Heart left ventricle (tissue), 16 donors: Measurements from ENCODE around the gene NSUN2. TPM values are rescaled to one million over a fixed set of nuclear protein-coding genes. Genes with fewer than 3 reads are reported as not detected.

ENCODE experiments used
- ATAC-seq, 4 donors: fragments of 200-7000 bp; cut with Tn5 transposase; one replicate each; pipeline ENCODE4 v1.9.1; 2020 to 2022; ENCODE audit warnings: moderate library complexity in 4 of 4, mild to moderate bottlenecking in 3 of 4, moderate number of reproducible peaks in 1 of 4
- DNase-seq, 5 donors: peaks; one replicate each; pipeline ENCODE4 v3.0.0-alpha.2; 2020
- H3K27ac ChIP-seq, 12 donors: fragments of 200-600 bp; sonication (generic) in 4 of 12; one replicate each; pipeline versions ENCODE4 v1.5.0 to v1.8.0; 2016 to 2022; ENCODE audit warnings: mild to moderate bottlenecking in 2 of 12
- H3K27me3 ChIP-seq, 9 donors: fragments of 200-600 bp; sonication (generic) in 2 of 9; one replicate each; pipeline versions ENCODE4 v1.5.1 to v1.8.0; 2016 to 2022; ENCODE audit warnings: mild to moderate bottlenecking in 3 of 9
- H3K36me3 ChIP-seq, 9 donors: fragments of 200-600 bp; sonication (generic) in 2 of 9; one replicate each; pipeline versions ENCODE4 v1.5.0 to v1.8.0; 2018 to 2022; ENCODE audit warnings: mild to moderate bottlenecking in 2 of 9
- H3K4me1 ChIP-seq, 12 donors: fragments of 200-600 bp; sonication (generic) in 4 of 12; one replicate each; pipeline versions ENCODE4 v1.5.0 to v1.8.0; 2016 to 2022; ENCODE audit warnings: mild to moderate bottlenecking in 3 of 12
- H3K4me3 ChIP-seq, 12 donors: fragments of 200-600 bp; sonication (generic) in 4 of 12; one replicate each; pipeline versions ENCODE4 v1.5.0 to v1.8.0; 2017 to 2022; ENCODE audit warnings: mild to moderate bottlenecking in 9 of 12, moderate library complexity in 4 of 12
- H3K9me3 ChIP-seq, 12 donors: fragments of 200-600 bp; sonication (generic) in 4 of 12; one replicate each; pipeline versions ENCODE4 v1.5.0 to v1.8.0; 2016 to 2022; ENCODE audit warnings: mild to moderate bottlenecking in 1 of 12
- POLR2A ChIP-seq, 2 donors: fragments of 450-650 bp; IDR thresholded peaks; one replicate each; pipeline ENCODE4 v1.6.1; 2017; ENCODE audit warnings: antibody characterized with exemption in 2 of 2, mild to moderate bottlenecking in 2 of 2, moderate library complexity in 2 of 2
- WGBS, 4 donors: extraction: QIAGEN DNeasy Blood & Tissue Kit in 2 of 4; methylation state at CpG; one replicate each; pipeline versions ENCODE4 v1.1.5 to v1.1.7; 2013 to 2018; 5-methylcytosine and 5-hydroxymethylcytosine counted together
- intact Hi-C, 10 donors: fragments of 100-400 bp; cut with DNase I; formaldehyde crosslinking; loops; one replicate each; pipeline versions ENCODE4 v1.11.1 to v1.14.2; 2022
- polyA plus RNA-seq, 2 donors: library from polyadenylated mRNA; stranded (reverse); fragments of 200-250 nt; gene quantifications; one replicate each; pipeline ENCODE4 v1.2.3, GENCODE V29; 2013
- total RNA-seq, 9 donors: library from RNA; depleted of rRNA in 2 of 9; stranded (reverse); fragments of >200 nt in 2 of 9; fragmentation: NEBNext Ultra II Directional in 3 of 9; extraction: Animal tissue kit (Norgen Biotek cat#: 25700) in 3 of 9; gene quantifications; one replicate each; pipeline versions ENCODE4 v1.1.0 to v1.2.4, GENCODE V29; 2016 to 2023
- TF ChIP-seq, protein P1 (sequence below), 12 donors: fragments of 200-600 bp; sonication (generic) in 4 of 12; IDR thresholded peaks; one replicate each; pipeline versions ENCODE4 v1.5.0 to v1.8.0; 2018 to 2022; ENCODE audit warnings: antibody characterized with exemption in 12 of 12, mild to moderate bottlenecking in 5 of 12
- donor health status: ischemic (EF 13 %, LVEDD 7.1; RV severe dilation, severe dysfunction).
- donor health status: healthy with polysubstance abuse.
- donor health status: DM: no; HTN: yes; CAD: no.
- donor health status: DM: no; HTN: no; CAD: no.
- donor health status: ischemic (EF 25% LVEDD 6.9; RV normal size, moderate dysfunction).
- donor health status: ischemic (EF 25% LVEDD 5.7; RV mildly dilated, moderate dysfunction).
- donor health status: healthy.
- donor health status: DM: yes; HTN: yes; CAD: no.
- donor health status: ischemic (EF 35%, LVEDD 5.7; RV mildly dilated, moderate dysfunction).
- donor health status: nonischemic (EF 11% LVEDD 7.7; RV severe dilation, severe dysfunction).
- donor health status: DM: yes; HTN: yes; CAD: no.
- donor health status: PGD.
- donor health status: ischemic (EF 29% LVEDD 5.4; RV normal size, mild dysfunction).
- donor health status: nonischemic (EF 23%, LVEDD 6.1; RV moderate dilation, normal function).

NSUN2 gene
- total and polyA plus RNA-seq, 11 donors, result 21.9 to 42.7 (median 34.0) TPM

DNA sequence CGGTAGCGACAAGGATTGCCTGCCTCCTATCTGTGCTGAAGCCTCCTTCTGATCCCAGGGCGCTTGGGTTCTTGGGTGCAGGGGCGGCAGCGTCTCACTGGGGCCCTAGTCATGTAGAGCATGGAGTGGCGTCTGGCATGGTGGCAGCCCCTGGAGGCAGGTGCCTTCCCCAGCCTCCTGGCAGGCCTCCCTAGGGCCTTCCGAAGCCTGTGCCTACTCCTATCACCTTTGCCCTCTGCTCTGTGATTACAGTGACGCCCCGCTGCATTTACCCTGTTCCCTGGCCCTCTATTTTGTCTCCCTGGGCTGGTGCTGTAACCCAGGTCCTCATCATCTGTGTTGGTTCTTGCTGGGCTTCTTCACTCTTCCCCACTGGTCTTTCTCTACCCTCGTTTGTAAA, 4.2 kb upstream of the NSUN2 start:
- intact Hi-C loops, result loop anchor here in 4 of 10 donors (5.0 to 10.0 kb wide), 4 partner anchors 65 to 262 kb away; partner anchors contain the start of genes MED10 (in 1 of the 4) and TENT4A (in 1 of the 4)
- TF ChIP-seq POLR2A (IDR thresholded peaks at IDR 0.05), result no peak
- TF ChIP-seq, protein P1, sequence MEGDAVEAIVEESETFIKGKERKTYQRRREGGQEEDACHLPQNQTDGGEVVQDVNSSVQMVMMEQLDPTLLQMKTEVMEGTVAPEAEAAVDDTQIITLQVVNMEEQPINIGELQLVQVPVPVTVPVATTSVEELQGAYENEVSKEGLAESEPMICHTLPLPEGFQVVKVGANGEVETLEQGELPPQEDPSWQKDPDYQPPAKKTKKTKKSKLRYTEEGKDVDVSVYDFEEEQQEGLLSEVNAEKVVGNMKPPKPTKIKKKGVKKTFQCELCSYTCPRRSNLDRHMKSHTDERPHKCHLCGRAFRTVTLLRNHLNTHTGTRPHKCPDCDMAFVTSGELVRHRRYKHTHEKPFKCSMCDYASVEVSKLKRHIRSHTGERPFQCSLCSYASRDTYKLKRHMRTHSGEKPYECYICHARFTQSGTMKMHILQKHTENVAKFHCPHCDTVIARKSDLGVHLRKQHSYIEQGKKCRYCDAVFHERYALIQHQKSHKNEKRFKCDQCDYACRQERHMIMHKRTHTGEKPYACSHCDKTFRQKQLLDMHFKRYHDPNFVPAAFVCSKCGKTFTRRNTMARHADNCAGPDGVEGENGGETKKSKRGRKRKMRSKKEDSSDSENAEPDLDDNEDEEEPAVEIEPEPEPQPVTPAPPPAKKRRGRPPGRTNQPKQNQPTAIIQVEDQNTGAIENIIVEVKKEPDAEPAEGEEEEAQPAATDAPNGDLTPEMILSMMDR (IDR thresholded peaks at IDR 0.05), result no peak
- DNase-seq, result no peak
- peaks cover 0 to 22% (median 11%) of the 10 kb centered on the region in 12 donors for H3K4me1 ChIP-seq
- no peak overlapping the region for H3K27ac ChIP-seq
- WGBS, 4 donors, result 88 to 96% (median 93%) methylated on average over 10 of the region's 10 CpGs
- H3K9me3 ChIP-seq, result no peaks in the 10 kb centered on the region
- H3K36me3 ChIP-seq, result no peaks in the 10 kb centered on the region
- ATAC-seq, result no peak
- H3K27me3 ChIP-seq, result no peaks in the 10 kb centered on the region
- H3K4me3 ChIP-seq, result no peak overlapping the region

DNA sequence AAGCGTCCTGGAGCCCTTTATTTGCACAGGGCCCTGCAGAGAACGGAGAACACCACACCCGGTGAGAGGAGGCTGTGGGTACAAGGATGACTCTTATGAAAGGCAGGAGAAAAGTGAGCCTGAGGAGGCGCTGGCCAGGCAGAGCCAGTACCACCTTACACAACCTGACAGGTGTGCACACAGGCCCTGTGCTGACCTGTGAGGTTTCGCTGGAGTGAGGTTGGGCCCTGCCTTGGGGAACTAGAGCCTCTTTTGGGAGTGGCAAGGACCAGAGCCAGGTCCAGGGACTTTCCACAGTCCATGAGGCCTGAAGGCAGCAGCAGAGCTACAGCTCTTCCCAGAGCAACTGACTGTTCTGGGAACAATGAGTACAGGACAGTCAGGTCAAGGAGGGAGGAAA, 3.4 kb upstream of the NSUN2 start:
- peaks cover 0 to 4% (median 3%) of the 10 kb centered on the region in 9 donors for H3K36me3 ChIP-seq
- WGBS, 4 donors, result 58 to 93% (median 91%) methylated on average over 5 of the region's 5 CpGs
- intact Hi-C loops, result loop anchor here in 4 of 10 donors (5.0 to 10.0 kb wide), 4 partner anchors 66 to 261 kb away; partner anchors contain the start of genes MED10 (in 1 of the 4) and TENT4A (in 1 of the 4)

DNA sequence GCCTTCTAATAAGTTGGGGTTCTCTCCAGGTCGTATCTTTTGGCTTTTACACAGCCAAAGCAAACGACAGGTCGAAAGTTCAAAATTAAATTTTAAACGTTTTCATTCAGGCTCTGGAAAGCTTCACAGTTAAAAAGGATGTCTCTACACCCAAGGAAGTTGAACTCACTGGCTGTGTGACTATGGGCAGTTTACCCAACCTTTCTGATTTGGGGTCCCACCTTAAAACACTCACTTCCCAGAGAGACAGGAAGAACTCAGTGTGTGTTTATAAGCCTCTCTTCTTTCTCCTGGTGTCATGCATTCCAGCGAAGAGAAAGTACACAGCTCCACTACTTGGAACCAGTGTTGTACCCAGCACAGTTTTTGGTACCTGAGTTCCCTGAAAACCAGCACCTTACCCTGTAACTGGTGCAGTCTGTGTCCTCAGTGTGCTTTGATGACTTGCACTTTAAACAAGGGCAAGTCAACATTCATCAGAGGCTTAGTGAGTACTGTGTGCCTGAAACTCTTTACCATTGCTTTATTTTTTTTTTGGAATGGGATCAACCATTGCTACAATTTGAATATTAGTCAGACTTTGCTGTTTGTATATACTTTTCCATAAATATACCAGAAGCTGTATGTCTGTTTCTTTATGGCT, 2.1 kb upstream of the NSUN2 start:
- TF ChIP-seq, protein P1 (IDR thresholded peaks at IDR 0.05), result no peak
- DNase-seq (no peak), ATAC-seq (no peak)
- Histone ChIP-seq H3K27me3 (no peaks in the 10 kb centered on the region), H3K9me3 (no peaks in the 10 kb centered on the region), H3K36me3 (peaks cover 0 to 18% (median 12%) of the 10 kb centered on the region in 9 donors), H3K4me3 (peak overlapping the region in 3 of 12 donors; percentile 75 to 99 (median 97)), H3K27ac (no peak overlapping the region), H3K4me1 (peaks cover 0 to 29% (median 21%) of the 10 kb centered on the region in 12 donors)
- intact Hi-C loops, result loop anchor here in 9 of 10 donors (5.0 to 10.0 kb wide), 8 partner anchors 67 to 260 kb away; partner anchors contain the start of genes TENT4A (in 4 of the 9) and MED10 (in 1 of the 9)
- WGBS, 4 donors, result 76 to 84% (median 79%) methylated on average over 5 of the region's 5 CpGs

More for the DNA sequence above, 3.4 kb upstream of the NSUN2 start:
- DNase-seq (no peak), ATAC-seq (no peak)
- no peak overlapping the region for H3K27ac ChIP-seq
- H3K9me3 ChIP-seq, result no peaks in the 10 kb centered on the region
- H3K4me3 ChIP-seq, result no peak overlapping the region
- TF ChIP-seq, protein P1 (IDR thresholded peaks at IDR 0.05), result no peak
- TF ChIP-seq POLR2A (IDR thresholded peaks at IDR 0.05), result no peak
- no peaks in the 10 kb centered on the region for H3K27me3 ChIP-seq
- peaks cover 0 to 28% (median 18%) of the 10 kb centered on the region in 12 donors for H3K4me1 ChIP-seq

DNA sequence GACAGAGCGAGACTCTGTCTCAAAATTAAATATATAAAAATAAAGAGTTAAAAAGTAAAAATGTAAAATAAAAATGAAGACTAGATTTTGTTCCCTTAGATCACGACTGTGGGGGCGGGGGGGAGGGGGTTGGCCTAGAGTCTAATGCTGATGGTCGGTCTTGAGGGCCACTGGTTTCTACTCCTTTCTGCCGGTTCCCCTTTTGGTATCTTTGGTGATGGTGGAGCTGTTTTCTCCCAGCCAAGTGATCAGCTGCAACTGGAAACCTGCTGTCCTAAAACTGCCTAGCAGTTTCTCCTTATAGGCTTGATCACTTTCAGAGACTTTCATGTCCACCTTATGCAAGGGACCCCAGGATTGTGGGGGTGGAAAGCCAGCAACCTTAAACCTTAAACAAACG, 1.5 kb upstream of the NSUN2 start:
- no peak for ATAC-seq
- Histone ChIP-seq H3K27ac (no peak overlapping the region), H3K36me3 (peaks cover 0 to 24% (median 16%) of the 10 kb centered on the region in 9 donors), H3K4me3 (peak overlapping the region; percentile 75 to 99 (median 94)), H3K4me1 (peaks cover 0 to 33% (median 24%) of the 10 kb centered on the region in 12 donors), H3K9me3 (no peaks in the 10 kb centered on the region), H3K27me3 (no peaks in the 10 kb centered on the region)
- DNase-seq, result no peak
- TF ChIP-seq, protein P1 (IDR thresholded peaks at IDR 0.05), result no peak
- TF ChIP-seq POLR2A (IDR thresholded peaks at IDR 0.05), result no peak
- 18 to 26% (median 25%) methylated on average over 6 of the region's 6 CpGs for WGBS, 4 donors
- intact Hi-C loops, result loop anchor here in 9 of 10 donors (5.0 to 10.0 kb wide), 7 partner anchors 78 to 260 kb away; partner anchors contain the start of genes TENT4A (in 4 of the 9) and MED10 (in 1 of the 9)
